DND-41 (cell line): ENCODE results near the gene GCNT3.
A peak's percentile ranks its signal among the peaks of the same experiment; 100 is the strongest.
"Not testable (repeated sequence)": the region's sequence is repeated elsewhere in the genome, so short reads cannot be mapped to it uniquely, and the experiment has no call there.

Experiments
- ATAC-seq: fragments of 200-7000 bp; cut with Tn5 transposase; 3 replicates; pipeline ENCODE4 v1.9.1; 2021; ENCODE audit warnings: low read depth; ENCODE audit not compliant: insufficient read depth
- DNase-seq: peaks from one replicate; pipeline ENCODE4 v3.0.0-alpha.2; 2020
- H2AFZ ChIP-seq: 2 replicates; pipeline ENCODE4 v1.6.0; 2012; ENCODE audit warnings: low read depth, low read length
- H3K27ac ChIP-seq: 2 replicates; pipeline ENCODE4 v1.5.1; 2012; ENCODE audit warnings: low read length, inconsistent platforms
- H3K27me3 ChIP-seq: fragments of 200-600 bp; sonication (generic); 2 replicates; pipeline ENCODE4 v1.6.0; 2012; ENCODE audit warnings: low read length, mild to moderate bottlenecking, inconsistent platforms; ENCODE audit not compliant: insufficient read depth, poor library complexity
- H3K36me3 ChIP-seq: 2 replicates; pipeline ENCODE4 v1.5.1; 2012; ENCODE audit warnings: low read length, inconsistent platforms; ENCODE audit not compliant: insufficient read depth
- H3K4me1 ChIP-seq: 2 replicates; pipeline ENCODE4 v1.5.1; 2012; ENCODE audit warnings: mild to moderate bottlenecking, low read length; ENCODE audit not compliant: insufficient read depth
- H3K4me2 ChIP-seq: 2 replicates; pipeline ENCODE4 v1.6.0; 2012; ENCODE audit warnings: mild to moderate bottlenecking, moderate library complexity, low read length, inconsistent platforms; ENCODE audit not compliant: insufficient read depth
- H3K4me3 ChIP-seq, 2 experiments: fragments of 200-600 bp in 1 of 2; shearing (Covaris generic) in 1 of 2; 2 replicates each; pipeline ENCODE4 v1.5.1; 2012 to 2016; ENCODE audit warnings: inconsistent platforms in 2 of 2, low read length in 2 of 2, mild to moderate bottlenecking in 2 of 2, low read depth in 1 of 2, moderate library complexity in 1 of 2
- H3K79me2 ChIP-seq: 2 replicates; pipeline ENCODE4 v1.6.0; 2012; ENCODE audit warnings: low read length, inconsistent platforms; ENCODE audit not compliant: insufficient read depth
- H3K9ac ChIP-seq: 2 replicates; pipeline ENCODE4 v1.6.0; 2012; ENCODE audit warnings: low read depth, mild to moderate bottlenecking, inconsistent platforms, low read length, moderate library complexity
- H3K9me3 ChIP-seq: 2 replicates; pipeline ENCODE4 v1.5.1; 2012; ENCODE audit warnings: low read length, moderate library complexity, mild to moderate bottlenecking, inconsistent platforms; ENCODE audit not compliant: insufficient read depth, severe bottlenecking
- H4K20me1 ChIP-seq: 2 replicates; pipeline ENCODE4 v1.6.0; 2012; ENCODE audit warnings: low read length; ENCODE audit not compliant: insufficient read depth
- EZH2 ChIP-seq: IDR thresholded peaks from 3 replicates; pipeline ENCODE4 v1.6.1; 2012; ENCODE audit warnings: borderline replicate concordance, low read depth, mild to moderate bottlenecking, moderate library complexity, low read length, inconsistent platforms; ENCODE audit not compliant: severe bottlenecking
- TF ChIP-seq, protein P1 (sequence below): IDR thresholded peaks from 2 replicates; pipeline ENCODE4 v1.5.1; 2012; ENCODE audit warnings: borderline replicate concordance, low read length, moderate library complexity, mild to moderate bottlenecking; ENCODE audit not compliant: poor library complexity, severe bottlenecking; ENCODE audit errors: extremely low read depth

Gene GCNT3

DNA sequence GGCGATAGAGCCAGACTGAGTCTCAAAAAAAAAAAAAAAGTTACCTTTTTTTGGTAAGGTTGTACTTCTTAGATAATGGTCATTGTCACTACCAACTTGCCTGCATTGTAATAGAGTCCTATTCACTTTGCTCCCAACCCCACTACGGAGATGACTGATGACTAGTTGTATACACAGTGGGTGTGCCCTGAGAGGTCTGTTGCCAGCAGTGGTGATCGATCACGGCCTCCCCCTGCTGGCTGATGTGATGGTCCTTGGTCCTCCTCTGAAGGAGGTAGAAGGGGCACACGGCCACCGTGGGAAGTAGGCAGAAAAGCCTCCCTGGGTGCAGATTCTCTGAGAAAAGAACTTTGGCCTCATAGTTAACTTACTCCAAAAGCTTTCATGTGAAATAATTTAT is 10.7 kb downstream of the GCNT3 start:
- ATAC-seq (peak; percentile 39; the same call in 1 of the 3 replicates), DNase-seq (peak; percentile 26)
- Histone ChIP-seq H3K9ac (no peak overlapping the region), H3K4me1 (no peaks in the 10 kb centered on the region), H2AFZ (no peak overlapping the region), H3K4me3 (no peak overlapping the region), H4K20me1 (no peaks in the 10 kb centered on the region), H3K27ac (no peak overlapping the region), H3K9me3 (no peaks in the 10 kb centered on the region), H3K79me2 (no peaks in the 10 kb centered on the region), H3K27me3 (no peaks in the 10 kb centered on the region), H3K4me2 (no peak overlapping the region), H3K36me3 (no peaks in the 10 kb centered on the region)
- TF ChIP-seq, protein P1, sequence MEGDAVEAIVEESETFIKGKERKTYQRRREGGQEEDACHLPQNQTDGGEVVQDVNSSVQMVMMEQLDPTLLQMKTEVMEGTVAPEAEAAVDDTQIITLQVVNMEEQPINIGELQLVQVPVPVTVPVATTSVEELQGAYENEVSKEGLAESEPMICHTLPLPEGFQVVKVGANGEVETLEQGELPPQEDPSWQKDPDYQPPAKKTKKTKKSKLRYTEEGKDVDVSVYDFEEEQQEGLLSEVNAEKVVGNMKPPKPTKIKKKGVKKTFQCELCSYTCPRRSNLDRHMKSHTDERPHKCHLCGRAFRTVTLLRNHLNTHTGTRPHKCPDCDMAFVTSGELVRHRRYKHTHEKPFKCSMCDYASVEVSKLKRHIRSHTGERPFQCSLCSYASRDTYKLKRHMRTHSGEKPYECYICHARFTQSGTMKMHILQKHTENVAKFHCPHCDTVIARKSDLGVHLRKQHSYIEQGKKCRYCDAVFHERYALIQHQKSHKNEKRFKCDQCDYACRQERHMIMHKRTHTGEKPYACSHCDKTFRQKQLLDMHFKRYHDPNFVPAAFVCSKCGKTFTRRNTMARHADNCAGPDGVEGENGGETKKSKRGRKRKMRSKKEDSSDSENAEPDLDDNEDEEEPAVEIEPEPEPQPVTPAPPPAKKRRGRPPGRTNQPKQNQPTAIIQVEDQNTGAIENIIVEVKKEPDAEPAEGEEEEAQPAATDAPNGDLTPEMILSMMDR, result peak; percentile 33
- no peak for TF ChIP-seq EZH2

DNA sequence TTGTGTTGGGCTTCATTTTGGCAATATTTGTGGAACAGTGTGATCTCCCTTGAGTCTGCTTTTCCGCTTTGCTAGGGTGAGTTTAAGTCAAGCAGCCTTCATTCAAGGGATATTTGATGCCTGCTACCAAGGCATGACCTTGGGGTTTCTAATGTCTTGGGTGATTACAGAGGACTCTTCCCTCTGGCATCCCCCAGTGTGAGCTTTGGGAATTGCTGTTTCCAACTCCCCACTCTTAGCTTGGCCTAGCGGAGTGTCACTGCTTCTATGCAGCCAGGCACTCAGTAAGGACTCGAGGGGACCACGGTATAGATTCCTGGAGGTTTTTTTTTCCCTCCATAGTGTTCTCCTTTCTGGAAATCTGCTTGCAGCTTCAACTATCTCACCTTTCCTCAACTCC is 21.1 kb downstream of the GCNT3 start:
- H4K20me1 ChIP-seq, result no peaks in the 10 kb centered on the region
- H3K36me3 ChIP-seq, result peaks cover 6% of the 10 kb centered on the region; the same call in 1 of the 2 replicates
- TF ChIP-seq, protein P1, result peak; percentile 34
- TF ChIP-seq EZH2, result no peak
- no peaks in the 10 kb centered on the region for H3K27me3 ChIP-seq
- no peak for DNase-seq
- no peaks in the 10 kb centered on the region for H3K79me2 ChIP-seq
- no peak overlapping the region for H2AFZ ChIP-seq
- H3K9ac ChIP-seq, result no peak overlapping the region
- no peak overlapping the region for H3K4me2 ChIP-seq
- no peak overlapping the region for H3K27ac ChIP-seq
- no peak overlapping the region for H3K4me3 ChIP-seq
- no peak for ATAC-seq
- H3K4me1 ChIP-seq, result no peaks in the 10 kb centered on the region
- H3K9me3 ChIP-seq, result no peaks in the 10 kb centered on the region

DNA sequence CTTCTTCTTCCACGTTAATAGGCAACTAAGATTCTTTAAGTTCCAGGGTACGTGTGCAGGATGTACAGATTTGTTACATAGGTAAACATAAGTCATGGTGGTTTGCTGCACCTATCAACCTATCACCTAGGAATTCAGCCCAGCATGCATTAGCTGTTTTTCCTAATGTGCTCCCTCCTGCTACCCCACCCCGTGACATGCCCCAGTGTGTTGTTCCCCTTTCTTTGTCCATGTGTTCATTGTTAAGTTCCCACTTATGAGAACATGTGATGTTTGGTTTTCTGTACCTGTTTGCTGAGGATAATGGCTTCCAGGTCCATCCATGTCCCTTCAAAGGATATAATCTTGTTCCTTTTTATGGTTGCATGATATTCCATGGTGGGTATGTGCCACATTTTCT is 24.6 kb downstream of the GCNT3 start:
- Histone ChIP-seq H3K4me3 (no peak overlapping the region), H3K27ac (no peak overlapping the region), H3K36me3 (peaks cover 23% of the 10 kb centered on the region; the same call in 1 of the 2 replicates), H4K20me1 (no peaks in the 10 kb centered on the region), H3K27me3 (no peaks in the 10 kb centered on the region), H2AFZ (no peak overlapping the region), H3K4me2 (no peak overlapping the region), H3K9me3 (no peaks in the 10 kb centered on the region), H3K4me1 (no peaks in the 10 kb centered on the region), H3K9ac (no peak overlapping the region), H3K79me2 (no peaks in the 10 kb centered on the region)
- TF ChIP-seq, protein P1, result no peak
- no peak for TF ChIP-seq EZH2
- DNase-seq (no peak), ATAC-seq (no peak)

DNA sequence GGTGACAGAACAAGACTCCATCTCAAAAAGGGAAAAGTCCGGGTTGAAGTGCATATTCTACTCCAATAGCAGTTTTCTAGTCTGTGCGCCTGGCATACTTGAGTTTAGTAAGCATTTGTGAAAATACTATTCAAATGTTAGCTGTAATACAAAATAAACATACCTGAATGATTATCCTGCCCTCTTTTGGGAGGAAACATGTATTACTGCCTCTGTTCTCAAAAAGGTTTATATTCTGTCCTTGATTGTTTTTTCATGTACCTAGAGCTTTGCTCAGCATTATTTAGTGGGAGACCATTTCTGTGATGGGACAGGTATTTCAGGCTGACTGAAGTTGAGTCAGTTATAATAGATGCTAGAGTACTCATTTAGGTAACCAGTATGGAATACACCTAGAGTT is 25.9 kb downstream of the GCNT3 start:
- not testable (repeated sequence) for ATAC-seq, H3K9ac ChIP-seq, H3K4me2 ChIP-seq, H4K20me1 ChIP-seq, H3K27me3 ChIP-seq, H3K79me2 ChIP-seq, H2AFZ ChIP-seq, H3K9me3 ChIP-seq, H3K27ac ChIP-seq, H3K4me1 ChIP-seq, DNase-seq, H3K4me3 ChIP-seq
- peaks cover 23% of the 10 kb centered on the region; the same call in 1 of the 2 replicates for H3K36me3 ChIP-seq
